Upper lobe of right lung (tissue), 1 donor: ENCODE results near the gene IGSF9B. TPM values are rescaled to one million over a fixed set of nuclear protein-coding genes. Genes with fewer than 3 reads are reported as not detected.

Source experiments
- ATAC-seq: fragments of 200-7000 bp; cut with Tn5 transposase; one replicate; pipeline ENCODE4 v1.9.1; 2020; ENCODE audit warnings: mild to moderate bottlenecking, moderate library complexity
- DNase-seq: peaks from one replicate; pipeline ENCODE4 v3.0.0-alpha.2; 2020
- H3K27ac ChIP-seq: fragments of 200-600 bp; one replicate; pipeline ENCODE4 v1.8.0; 2022
- H3K27me3 ChIP-seq: fragments of 200-600 bp; one replicate; pipeline ENCODE4 v1.8.0; 2022; ENCODE audit warnings: mild to moderate bottlenecking
- H3K36me3 ChIP-seq: fragments of 200-600 bp; one replicate; pipeline ENCODE4 v1.8.0; 2022
- H3K4me1 ChIP-seq: fragments of 200-600 bp; one replicate; pipeline ENCODE4 v1.8.0; 2022
- H3K4me3 ChIP-seq: fragments of 200-600 bp; one replicate; pipeline ENCODE4 v1.8.0; 2022; ENCODE audit warnings: mild to moderate bottlenecking
- H3K9me3 ChIP-seq: fragments of 200-600 bp; one replicate; pipeline ENCODE4 v1.8.0; 2022
- intact Hi-C: fragments of 100-400 bp; cut with DNase I; formaldehyde crosslinking; loops from one replicate; pipeline ENCODE4 v1.11.0; 2022
- total RNA-seq: library from RNA; stranded (reverse); fragmentation: NEBNext Ultra II Directional; extraction: Animal tissue kit (Norgen Biotek cat#: 25700); gene quantifications from one replicate; pipeline ENCODE4 v1.2.1, GENCODE V29; 2021
- TF ChIP-seq, protein P1 (sequence below): fragments of 200-600 bp; IDR thresholded peaks from one replicate; pipeline ENCODE4 v1.8.0; 2022; ENCODE audit warnings: antibody characterized with exemption
- donor health status: DM: no; HTN: yes; CAD: no; lungs with severe emphysema.

IGSF9B gene
- total RNA-seq, 1 donor from 2014 or later = 2.9 TPM

DNA sequence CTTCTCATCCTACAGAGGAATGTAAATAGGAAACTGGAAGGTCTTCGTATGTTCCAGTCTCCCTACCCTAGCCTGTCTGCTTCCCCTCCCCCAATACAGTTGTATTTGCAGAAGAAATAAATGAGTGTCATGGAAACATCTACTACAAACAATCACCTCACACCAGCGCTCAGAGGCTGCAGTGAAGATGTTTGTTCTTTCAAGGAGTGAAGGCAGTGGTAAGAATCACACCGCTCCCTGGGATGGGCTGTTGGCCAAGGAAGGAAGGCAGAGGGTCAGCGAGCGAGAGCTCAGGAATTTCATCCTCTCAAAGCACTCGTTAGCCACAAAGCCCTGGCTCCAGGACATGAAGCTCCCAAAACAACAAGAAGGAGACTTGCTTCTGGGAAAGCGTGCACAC is 1.1 kb upstream of the IGSF9B start:
- no peaks in the 10 kb centered on the region for H3K36me3 ChIP-seq
- no peak overlapping the region for H3K27ac ChIP-seq
- TF ChIP-seq, protein P1, sequence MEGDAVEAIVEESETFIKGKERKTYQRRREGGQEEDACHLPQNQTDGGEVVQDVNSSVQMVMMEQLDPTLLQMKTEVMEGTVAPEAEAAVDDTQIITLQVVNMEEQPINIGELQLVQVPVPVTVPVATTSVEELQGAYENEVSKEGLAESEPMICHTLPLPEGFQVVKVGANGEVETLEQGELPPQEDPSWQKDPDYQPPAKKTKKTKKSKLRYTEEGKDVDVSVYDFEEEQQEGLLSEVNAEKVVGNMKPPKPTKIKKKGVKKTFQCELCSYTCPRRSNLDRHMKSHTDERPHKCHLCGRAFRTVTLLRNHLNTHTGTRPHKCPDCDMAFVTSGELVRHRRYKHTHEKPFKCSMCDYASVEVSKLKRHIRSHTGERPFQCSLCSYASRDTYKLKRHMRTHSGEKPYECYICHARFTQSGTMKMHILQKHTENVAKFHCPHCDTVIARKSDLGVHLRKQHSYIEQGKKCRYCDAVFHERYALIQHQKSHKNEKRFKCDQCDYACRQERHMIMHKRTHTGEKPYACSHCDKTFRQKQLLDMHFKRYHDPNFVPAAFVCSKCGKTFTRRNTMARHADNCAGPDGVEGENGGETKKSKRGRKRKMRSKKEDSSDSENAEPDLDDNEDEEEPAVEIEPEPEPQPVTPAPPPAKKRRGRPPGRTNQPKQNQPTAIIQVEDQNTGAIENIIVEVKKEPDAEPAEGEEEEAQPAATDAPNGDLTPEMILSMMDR = no peak
- no peak for DNase-seq
- no peak overlapping the region for H3K4me3 ChIP-seq
- ATAC-seq = peak; percentile 37
- peaks cover 30% of the 10 kb centered on the region for H3K27me3 ChIP-seq
- H3K4me1 ChIP-seq = peaks cover 13% of the 10 kb centered on the region
- no peaks in the 10 kb centered on the region for H3K9me3 ChIP-seq
- intact Hi-C loops = no loop called here

- Histone ChIP-seq H3K36me3 (no peaks in the 10 kb centered on the region), H3K27ac (no peak overlapping the region), H3K27me3 (peaks cover 46% of the 10 kb centered on the region), H3K4me1 (peaks cover 13% of the 10 kb centered on the region), H3K9me3 (no peaks in the 10 kb centered on the region), H3K4me3 (peak overlapping the region; percentile 61)
- TF ChIP-seq, protein P1 = no peak
- intact Hi-C loops = no loop called here
- DNase-seq (no peak), ATAC-seq (no peak)
Observed at GRCh38 chr11:133955945-133956421, 785 bp downstream of the IGSF9B start.

DNA sequence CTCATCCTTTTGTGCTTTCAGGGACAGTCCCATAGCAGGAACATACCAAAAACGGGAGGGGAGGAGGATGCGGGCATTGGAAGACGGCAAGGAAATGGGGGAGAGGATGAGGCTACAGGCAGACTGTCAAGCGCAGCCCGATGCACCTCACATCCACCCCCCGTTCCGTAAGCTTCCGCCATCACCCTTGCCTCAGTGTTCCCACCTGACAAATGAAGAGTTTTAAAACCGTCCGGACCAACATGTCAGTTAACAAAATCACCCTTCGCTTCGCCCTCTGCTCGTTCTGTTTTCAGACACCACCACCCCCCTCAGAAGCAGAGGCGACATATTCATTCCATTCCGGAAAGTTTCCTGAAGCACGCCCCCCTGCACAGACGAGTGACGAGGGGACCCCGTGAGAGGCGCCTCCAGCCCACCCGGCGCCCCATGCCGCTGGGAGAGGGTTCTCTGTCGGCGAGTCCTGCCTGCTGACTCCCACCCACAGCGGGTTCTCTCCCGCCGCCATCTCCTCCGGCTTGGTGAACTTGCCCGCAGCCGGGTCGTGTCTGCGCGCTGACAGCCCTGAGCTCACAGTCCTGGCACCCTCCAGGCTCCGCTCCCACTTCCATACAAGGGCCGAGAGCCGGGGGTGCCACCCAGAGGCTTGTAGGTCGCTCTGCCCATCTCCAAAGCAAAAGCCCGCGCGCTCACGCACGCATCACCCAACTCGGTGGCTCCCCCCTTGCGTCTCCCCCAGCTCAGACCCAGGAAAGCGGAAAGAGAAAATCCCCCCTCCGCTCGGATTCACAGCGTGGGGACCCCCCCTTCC is 1.5 kb downstream of the IGSF9B start:
- H3K36me3 ChIP-seq = no peaks in the 10 kb centered on the region
- H3K27me3 ChIP-seq = peaks cover 53% of the 10 kb centered on the region
- no peak for DNase-seq
- peak overlapping the region; percentile 61 for H3K4me3 ChIP-seq
- H3K9me3 ChIP-seq = no peaks in the 10 kb centered on the region
- no peak overlapping the region for H3K27ac ChIP-seq
- TF ChIP-seq, protein P1 = no peak
- peaks cover 13% of the 10 kb centered on the region for H3K4me1 ChIP-seq
- ATAC-seq = no peak
- intact Hi-C loops = no loop called here

GRCh38 chr11:133953999-133954398 is 2.8 kb downstream of the IGSF9B start:
- Histone ChIP-seq H3K27me3 (peaks cover 66% of the 10 kb centered on the region), H3K36me3 (no peaks in the 10 kb centered on the region), H3K9me3 (no peaks in the 10 kb centered on the region), H3K27ac (no peak overlapping the region), H3K4me1 (peaks cover 13% of the 10 kb centered on the region), H3K4me3 (no peak overlapping the region)
- intact Hi-C loops = no loop called here
- TF ChIP-seq, protein P1 = no peak
- DNase-seq (no peak), ATAC-seq (no peak)

GRCh38 chr11:133953547-133953946 is 3.2 kb downstream of the IGSF9B start:
- TF ChIP-seq, protein P1 = no peak
- Histone ChIP-seq H3K9me3 (no peaks in the 10 kb centered on the region), H3K27me3 (peaks cover 70% of the 10 kb centered on the region), H3K4me3 (no peak overlapping the region), H3K36me3 (no peaks in the 10 kb centered on the region), H3K27ac (no peak overlapping the region), H3K4me1 (peaks cover 13% of the 10 kb centered on the region)
- intact Hi-C loops = no loop called here
- no peak for ATAC-seq
- DNase-seq = no peak
